Right renal cortex interstitium (tissue), 3 donors: ENCODE data around the gene UNC93B1. TPM values are rescaled to one million over a fixed set of nuclear protein-coding genes. Genes with fewer than 3 reads are reported as not detected.

ENCODE experiments used
- DNase-seq, 3 donors: peaks; one replicate each; pipeline ENCODE4 v3.0.0-alpha.2; 2013; ENCODE audit warnings: low read depth in 3 of 3, low spot score in 2 of 3
- polyA plus RNA-seq, 3 donors: library from polyadenylated mRNA; unstranded; fragments of 120-200 nt; gene quantifications; one replicate each; pipeline ENCODE4 v1.2.1, GENCODE V29; 2013; ENCODE audit not compliant: insufficient read length in 3 of 3

The UNC93B1 gene, protein sequence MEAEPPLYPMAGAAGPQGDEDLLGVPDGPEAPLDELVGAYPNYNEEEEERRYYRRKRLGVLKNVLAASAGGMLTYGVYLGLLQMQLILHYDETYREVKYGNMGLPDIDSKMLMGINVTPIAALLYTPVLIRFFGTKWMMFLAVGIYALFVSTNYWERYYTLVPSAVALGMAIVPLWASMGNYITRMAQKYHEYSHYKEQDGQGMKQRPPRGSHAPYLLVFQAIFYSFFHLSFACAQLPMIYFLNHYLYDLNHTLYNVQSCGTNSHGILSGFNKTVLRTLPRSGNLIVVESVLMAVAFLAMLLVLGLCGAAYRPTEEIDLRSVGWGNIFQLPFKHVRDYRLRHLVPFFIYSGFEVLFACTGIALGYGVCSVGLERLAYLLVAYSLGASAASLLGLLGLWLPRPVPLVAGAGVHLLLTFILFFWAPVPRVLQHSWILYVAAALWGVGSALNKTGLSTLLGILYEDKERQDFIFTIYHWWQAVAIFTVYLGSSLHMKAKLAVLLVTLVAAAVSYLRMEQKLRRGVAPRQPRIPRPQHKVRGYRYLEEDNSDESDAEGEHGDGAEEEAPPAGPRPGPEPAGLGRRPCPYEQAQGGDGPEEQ
- polyA plus RNA-seq, result 1 to 10 TPM; 8.4 to 9.4 (median 9.3) TPM

DNA sequence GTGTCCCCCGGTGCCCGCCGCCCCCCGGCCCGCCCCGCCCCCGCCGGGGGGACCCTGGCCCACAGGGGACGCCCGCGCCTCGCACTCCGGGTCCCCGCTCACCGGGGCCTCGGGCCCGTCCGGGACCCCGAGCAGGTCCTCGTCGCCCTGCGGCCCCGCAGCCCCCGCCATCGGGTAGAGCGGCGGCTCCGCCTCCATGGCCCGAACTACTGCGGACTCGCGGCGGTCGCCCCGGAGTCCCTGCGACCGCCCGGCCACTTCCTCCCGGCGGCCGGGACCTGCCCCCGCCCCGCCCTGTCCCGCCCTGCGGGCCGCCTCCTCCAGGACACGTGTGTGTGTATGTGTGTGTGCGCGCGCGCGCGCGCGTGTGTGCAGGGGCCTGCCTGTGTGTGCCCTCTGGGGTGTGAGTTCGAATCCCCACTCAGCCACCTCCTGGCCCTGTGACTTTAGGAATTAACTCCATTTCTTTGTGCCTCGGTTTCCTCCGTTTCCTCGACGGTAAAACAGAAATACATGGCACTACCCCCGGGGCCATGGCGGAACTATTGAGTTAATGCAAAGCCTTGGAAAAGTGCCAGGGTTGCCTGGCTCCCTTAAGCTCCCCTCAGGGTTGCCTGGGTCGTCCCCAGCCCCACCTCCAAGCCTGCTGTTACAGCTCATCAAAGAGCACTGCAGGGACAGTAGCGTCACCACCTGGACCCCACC lies at the start of gene UNC93B1:
UNC93B1 (minus strand) TSS at position 252 of the 705 bp plus-strand sequence; CDS start at position 198, 54 bp downstream.
- peak in 1 of 3 donors; percentile 63 for DNase-seq

DNA sequence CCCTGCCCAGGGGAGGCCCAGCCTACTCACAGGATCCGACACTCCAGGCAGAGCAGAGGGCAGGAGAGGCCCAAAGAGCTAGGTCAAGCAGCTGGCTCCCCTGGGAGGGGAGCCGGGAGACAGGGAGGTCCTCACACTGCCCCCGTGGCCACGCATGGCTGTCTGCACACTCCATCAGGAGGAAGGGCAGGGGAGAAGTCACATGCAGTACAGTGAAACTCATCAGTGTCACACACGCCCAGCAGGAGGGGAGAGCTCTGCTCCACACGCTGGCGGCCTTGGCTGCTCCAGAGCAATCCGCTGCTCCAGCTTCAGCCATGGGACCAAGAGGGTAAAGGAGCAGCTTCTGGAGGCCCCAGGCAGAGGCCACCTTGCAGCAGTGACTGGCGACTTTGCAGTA lies 49.2 kb upstream of the UNC93B1 start:
- DNase-seq, result no peak

DNA sequence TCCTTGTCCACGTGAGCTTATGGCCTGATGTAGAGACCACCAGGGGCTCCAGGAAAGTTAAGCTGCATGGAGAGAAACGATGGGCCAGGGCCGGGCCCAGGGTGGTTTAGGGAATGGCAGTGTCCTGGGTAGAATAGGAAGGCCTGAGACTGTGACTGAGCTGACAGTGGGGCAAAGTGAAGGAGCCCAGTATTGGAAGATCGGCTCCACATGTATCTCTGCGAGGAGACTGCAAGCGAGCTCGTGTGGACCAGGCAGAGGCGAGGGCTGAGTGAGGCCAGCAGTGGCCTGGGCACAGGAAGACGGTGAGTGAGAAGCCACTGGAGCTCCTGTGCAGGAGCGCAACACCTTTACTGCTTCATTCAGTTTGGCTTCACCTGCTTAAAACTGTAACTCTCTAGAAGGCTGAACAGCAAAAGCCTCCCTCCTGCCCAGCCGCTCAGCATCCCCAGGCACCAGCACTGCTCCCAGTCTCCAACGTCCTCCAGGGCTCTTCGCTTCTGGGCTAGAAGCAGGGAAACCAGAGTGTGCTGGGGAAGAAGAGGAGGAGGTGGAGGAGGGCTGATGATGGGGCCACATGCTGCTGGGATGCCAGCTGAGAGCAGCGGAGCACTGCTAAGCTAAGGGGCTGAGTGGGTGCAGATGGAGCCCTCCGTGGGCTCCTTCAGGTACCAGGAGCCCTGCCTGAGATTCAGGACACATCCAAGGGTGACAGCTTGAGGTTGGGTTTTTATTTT lies 48.4 kb upstream of the UNC93B1 start:
- DNase-seq, result no peak

DNA sequence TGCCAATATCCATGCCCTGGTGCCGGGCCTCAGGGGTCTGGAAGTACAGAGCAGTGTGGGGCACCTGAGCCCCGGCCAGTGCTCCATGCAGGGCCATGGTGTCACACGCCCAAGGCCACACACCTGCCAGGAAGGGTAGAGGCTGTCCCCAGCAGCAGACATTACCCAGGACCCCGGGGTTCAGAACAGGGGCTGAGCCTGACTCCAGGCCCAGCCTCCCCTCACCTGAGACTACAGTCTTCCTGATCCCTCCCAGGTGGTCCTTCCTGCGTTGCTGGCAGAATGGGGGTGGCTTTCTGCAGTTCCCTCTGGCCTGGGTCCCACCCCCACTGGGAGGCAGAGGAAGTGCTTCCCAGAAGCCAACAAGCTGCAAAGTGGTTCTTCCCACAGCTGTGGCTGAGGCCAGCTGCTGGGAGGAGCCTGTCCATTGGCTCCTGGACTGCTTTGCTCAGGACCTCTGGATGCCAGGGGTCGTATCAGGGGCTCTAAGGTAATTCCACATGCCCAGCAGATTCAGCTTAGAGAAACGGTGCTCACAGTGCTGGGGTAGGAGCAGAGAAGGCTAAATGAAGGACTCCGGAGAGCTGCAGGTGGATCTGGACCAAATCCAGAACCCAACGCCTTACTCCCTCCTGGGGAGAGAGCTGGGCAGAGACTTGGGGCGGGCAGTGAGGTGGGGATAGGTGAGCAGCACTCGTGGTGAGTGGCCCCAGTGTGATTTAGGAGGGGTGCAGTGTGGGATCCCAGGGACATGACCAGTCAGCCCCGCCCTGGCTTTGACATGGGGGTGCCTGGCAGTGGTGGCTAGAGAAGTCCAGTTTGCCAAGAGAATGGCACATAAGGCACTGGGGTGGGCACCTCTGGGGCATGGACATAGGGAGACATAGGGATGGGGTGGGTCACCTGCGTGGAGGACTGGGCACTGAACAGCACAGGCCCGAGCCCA lies 47.6 kb upstream of the UNC93B1 start:
- DNase-seq, result no peak

DNA sequence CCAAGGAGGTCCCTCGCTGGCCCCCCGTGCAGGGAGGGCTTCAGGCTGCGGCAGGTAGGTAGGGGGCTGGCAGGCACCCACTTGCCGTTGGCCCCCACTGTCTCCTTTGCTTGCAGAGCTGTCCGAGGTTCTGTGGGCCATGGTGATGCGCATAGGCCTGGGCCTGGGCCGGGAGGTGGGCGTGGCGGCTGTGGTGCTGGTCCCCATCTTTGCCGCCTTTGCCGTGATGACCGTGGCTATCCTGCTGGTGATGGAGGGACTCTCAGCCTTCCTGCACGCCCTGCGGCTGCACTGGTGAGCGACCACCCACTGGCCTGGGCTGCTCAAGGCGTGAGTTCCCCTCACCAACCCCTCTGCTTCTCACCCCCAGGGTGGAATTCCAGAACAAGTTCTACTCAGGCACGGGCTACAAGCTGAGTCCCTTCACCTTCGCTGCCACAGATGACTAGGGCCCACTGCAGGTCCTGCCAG lies 46.5 kb upstream of the UNC93B1 start:
- DNase-seq, result no peak

DNA sequence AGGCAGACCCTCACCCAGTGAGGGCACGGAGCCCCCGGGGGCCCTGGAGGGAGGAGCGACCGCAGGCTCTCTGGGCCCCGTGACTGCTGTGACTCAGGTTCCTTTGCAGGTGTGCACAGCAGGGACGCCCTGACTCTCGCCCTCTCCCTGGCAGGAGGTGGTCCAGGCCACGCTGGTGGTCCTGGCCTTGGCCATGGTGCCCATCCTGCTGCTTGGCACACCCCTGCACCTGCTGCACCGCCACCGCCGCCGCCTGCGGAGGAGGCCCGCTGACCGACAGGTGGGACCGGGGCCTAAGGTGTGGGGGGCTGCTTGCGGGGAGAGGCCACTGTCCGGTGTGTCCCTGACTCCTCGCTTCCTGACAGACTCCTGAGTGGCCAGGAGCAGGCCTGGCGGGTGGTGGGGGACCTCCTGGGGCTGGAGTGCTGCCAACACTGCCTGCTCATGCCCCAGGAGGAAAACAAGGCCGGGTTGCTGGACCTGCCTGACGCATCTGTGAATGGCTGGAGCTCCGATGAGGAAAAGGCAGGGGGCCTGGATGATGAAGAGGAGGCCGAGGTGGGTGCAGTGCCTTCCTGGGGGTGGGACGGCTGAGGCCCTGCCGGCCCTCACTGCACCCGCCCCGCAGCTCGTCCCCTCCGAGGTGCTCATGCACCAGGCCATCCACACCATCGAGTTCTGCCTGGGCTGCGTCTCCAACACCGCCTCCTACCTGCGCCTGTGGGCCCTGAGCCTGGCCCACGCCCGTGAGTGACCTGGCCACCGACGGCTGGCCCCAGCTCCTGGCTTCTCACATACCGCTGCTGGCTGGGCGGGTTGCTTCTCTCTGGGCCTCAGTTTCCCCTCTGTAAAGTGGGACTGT lies 45.8 kb upstream of the UNC93B1 start:
- no peak for DNase-seq

DNA sequence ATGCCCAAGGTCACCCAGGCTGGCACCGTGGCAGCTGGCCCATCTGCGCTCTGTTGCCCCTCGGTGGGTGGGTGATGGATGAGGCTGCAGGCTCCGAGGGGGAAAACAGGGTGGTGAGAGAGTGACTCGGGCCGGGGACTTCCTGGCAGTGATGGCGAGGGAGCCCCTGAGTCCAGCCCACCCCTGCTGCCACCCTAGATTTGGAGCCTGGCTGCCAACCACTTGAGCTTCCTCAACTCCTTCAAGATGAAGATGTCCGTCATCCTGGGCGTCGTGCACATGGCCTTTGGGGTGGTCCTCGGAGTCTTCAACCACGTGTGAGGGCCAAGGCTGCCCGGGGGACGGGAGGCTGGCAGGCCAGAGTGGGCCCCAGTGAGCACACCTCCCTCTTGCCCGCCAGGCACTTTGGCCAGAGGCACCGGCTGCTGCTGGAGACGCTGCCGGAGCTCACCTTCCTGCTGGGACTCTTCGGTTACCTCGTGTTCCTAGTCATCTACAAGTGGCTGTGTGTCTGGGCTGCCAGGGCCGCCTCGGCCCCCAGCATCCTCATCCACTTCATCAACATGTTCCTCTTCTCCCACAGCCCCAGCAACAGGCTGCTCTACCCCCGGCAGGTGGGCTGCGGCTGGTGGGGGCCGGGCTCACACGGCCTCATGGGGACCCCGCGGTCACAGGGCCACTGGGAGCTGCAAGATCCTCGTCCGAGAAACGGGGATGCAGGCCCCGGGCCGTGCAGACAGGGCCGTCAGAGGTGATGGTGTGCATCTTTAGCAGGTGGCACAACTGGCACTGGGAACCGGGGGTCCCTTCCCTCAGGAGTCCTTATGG lies 45.0 kb upstream of the UNC93B1 start:
- DNase-seq, result no peak

DNA sequence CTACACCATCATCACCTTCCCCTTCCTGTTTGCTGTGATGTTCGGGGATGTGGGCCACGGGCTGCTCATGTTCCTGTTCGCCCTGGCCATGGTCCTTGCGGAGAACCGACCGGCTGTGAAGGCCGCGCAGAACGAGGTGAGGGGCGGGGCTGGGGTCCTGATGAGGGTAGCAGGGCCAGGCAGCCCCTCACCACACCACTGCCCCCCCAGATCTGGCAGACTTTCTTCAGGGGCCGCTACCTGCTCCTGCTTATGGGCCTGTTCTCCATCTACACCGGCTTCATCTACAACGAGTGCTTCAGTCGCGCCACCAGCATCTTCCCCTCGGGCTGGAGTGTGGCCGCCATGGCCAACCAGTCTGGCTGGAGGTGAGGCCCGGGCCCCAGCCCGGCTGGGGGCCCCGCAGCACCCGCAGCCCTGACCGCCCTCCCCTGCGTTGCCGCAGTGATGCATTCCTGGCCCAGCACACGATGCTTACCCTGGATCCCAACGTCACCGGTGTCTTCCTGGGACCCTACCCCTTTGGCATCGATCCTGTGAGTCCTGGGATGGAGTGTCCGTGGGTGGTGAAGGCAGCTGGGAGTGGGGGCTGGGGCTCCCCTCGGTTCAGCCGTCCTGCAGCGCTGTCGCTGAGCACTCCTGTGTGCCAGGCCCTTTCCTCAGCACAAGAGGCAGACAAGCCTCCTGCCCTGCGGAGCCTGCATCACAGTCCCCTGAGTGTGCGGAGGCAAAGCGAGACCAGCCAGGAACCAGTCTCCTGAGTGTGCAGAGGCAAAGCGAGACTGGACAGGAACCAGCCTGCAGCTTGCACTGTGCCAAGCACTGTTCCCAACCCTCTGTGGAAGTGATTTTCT lies 43.8 kb upstream of the UNC93B1 start:
- no peak for DNase-seq

DNA sequence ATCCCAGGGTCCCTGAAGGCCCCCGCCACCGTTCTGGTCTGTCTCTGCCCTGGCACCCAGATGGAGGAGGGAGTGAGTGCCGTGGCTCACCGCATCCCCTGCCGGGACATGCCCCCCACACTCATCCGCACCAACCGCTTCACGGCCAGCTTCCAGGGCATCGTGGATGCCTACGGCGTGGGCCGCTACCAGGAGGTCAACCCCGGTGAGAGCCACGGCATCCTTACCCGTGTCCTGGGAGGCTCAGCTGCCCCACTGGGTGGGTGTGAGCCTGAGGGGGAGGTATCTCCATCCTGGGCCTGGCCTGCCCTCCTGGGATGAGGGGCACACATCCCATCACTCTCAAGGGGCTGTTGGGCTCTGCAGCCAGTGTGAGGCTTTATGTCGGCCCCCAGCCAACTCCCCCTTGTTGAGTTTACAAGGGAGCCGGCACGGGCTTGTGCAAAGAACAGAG lies 41.0 kb upstream of the UNC93B1 start:
- DNase-seq, result no peak

DNA sequence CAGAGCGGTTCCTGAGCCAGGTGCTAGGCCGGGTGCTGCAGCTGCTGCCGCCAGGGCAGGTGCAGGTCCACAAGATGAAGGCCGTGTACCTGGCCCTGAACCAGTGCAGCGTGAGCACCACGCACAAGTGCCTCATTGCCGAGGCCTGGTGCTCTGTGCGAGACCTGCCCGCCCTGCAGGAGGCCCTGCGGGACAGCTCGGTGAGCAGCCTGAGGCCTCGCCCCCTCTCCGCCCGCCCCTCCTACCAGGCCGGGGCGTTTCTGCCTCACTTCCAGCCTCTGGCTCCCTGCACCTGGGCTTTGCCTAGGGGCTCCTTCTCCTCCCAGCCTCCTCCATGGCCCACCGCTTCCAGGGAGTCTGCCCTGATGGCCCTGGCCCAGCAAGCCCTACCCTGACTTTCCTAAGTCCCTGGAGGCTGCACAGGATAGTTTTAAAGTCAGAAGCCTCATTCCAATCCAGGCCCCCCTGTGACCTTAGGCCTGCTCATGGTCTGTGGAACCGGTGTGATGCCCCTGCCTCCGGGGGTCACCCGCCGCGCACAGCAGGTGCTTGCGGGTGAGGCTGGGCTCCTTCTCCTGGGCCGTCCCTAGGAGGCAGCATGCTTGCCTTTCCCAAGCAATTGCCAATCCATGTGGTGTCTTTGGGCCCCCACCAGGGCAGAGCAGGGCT lies 40.4 kb upstream of the UNC93B1 start:
- DNase-seq, result no peak

DNA sequence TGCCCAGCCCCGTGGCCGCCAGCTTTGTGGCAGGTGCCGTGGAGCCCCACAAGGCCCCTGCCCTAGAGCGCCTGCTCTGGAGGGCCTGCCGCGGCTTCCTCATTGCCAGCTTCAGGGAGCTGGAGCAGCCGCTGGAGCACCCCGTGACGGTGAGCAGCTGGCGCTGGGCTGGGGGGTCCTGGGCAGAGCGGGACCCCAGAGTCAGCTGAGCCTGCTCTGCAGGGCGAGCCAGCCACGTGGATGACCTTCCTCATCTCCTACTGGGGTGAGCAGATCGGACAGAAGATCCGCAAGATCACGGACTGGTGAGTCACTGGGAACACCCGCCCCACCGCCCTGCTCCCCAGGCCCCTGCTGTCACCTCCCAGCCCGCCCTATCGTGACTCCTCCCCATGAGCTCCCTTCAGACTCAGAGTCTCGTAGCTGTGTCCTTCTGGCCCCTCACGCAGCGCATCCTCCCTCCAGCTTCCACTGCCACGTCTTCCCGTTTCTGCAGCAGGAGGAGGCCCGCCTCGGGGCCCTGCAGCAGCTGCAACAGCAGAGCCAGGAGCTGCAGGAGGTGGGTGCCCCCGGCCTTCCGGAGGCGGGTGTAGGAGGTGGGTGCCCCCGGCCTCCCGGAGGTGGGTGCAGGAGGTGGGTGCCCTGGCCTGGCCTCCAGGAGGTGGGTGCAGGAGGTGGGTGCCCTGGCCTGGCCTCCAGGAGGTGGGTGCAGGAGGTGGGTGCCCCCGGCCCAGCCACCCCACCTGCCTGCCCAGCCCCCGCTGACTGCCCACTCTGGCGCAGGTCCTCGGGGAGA lies 39.6 kb upstream of the UNC93B1 start:
- DNase-seq, result no peak

DNA sequence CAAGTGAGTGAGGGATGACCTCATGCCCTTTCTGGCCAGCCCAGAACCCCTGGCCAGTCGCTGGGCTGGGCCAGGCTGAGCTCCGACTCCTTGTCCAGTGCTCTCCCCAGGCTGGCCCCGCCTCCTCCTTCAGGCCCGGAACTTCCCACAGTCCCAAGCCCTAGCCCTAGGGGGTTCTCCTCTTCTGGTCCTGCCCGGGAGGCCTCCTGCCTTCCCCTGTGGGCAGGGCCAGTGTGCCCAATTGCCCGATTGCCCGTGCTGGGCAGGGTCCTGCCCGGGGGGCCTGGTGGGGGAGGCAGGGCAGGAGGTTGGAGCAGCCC lies 39.1 kb upstream of the UNC93B1 start:
- no peak for DNase-seq

DNA sequence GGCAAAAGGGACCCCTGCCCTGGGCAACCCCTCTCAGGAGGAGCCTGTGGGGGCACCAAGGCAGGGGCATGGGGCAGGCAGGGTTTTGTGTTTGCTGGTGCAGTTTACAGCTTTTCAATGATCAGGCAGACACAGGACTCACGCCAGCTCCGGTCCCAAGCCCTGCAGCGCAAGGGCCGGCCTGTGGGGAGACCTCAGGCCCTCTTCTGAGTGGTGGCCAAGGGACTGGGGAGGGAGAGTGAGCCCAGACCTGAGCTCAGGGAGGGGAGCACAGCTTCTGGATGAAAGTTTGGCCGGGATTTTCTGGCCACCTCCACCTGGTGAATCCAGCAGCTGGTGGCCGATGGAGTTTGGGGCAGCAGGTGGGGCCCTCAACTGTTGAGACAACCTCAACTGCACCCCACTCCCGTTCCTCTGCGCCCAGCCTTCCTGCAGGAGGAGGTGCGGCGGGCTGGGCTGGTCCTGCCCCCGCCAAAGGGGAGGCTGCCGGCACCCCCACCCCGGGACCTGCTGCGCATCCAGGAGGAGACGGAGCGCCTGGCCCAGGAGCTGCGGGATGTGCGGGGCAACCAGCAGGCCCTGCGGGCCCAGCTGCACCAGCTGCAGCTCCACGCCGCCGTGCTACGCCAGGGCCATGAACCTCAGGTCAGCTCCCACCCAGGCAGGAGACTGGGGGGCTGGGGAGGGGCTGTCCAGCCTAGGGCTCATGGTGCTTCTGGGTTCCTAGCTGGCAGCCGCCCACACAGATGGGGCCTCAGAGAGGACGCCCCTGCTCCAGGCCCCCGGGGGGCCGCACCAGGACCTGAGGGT lies 38.5 kb upstream of the UNC93B1 start:
- no peak for DNase-seq

DNA sequence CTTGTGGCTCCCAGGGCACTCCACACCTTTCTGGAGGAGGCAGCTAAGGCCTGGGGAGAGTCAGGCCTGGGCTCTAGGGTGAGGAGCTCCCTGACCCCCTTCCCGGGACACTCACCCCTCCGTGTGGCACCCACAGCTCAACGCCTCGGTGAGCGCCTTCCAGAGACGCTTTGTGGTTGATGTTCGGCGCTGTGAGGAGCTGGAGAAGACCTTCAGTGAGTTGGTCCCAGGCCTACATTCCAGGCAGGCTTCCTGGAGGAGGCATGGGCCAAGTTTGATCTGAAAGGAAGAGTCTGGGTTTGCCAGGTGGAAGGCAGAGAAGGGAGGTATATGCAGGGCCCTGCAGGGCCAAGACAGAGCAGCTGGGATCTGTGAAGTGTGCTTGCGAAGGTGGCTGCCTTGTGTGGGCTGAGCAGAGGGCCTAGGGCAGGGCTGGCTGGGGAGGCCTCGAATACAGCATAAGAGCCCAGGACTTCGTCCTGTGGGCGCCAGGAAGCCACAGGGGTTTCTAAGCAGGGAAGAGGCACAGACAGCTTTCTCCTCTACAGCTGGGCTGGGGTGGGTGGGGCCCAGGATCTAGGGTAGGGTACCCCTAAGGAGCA lies 37.8 kb upstream of the UNC93B1 start:
- DNase-seq, result no peak
